A673 (cell line): ENCODE results near the gene CASTOR2. TPM values are rescaled to one million over a fixed set of nuclear protein-coding genes. Genes with fewer than 3 reads are reported as not detected.
A peak's percentile ranks its signal among the peaks of the same experiment; 100 is the strongest.

Experiments used
- BruUV-seq: library from RNA; stranded (reverse); fragments of 400-500 nt; replicated peaks from 2 replicates; lab custom pipeline; 2021; lab: Mats Ljungman, UMichigan
- CTCF ChIA-PET: fragments of 300-600 bp; sonication (Branson Sonifier 250); formaldehyde crosslinking; loops from one replicate; lab custom pipeline; 2022; ENCODE audit warnings: antibody characterized with exemption; lab: Charles Lee
- POLR2A ChIA-PET: fragments of 300-600 bp; sonication (Branson Sonifier 250); formaldehyde crosslinking; loops from one replicate; lab custom pipeline; 2022; ENCODE audit warnings: antibody characterized with exemption; ENCODE audit not compliant: low non-redundant PET; lab: Charles Lee
- DNase-seq: peaks from one replicate; pipeline ENCODE4 v3.0.0-alpha.2; 2015; ENCODE audit warnings: low spot score
- H3K27ac ChIP-seq: fragments of 200-600 bp; sonication (generic); 2 replicates; pipeline ENCODE4 v1.5.1; 2016; ENCODE audit warnings: mixed run types, low read depth, mild to moderate bottlenecking, mixed read lengths, antibody characterized with exemption, low read length; ENCODE audit not compliant: poor library complexity, severe bottlenecking
- H3K27me3 ChIP-seq: fragments of 200-600 bp; sonication (generic); replicated peaks from 2 replicates; pipeline ENCODE4 v1.6.1; 2017; ENCODE audit warnings: mixed run types, low read depth, mild to moderate bottlenecking, mixed read lengths, antibody characterized with exemption, low read length; ENCODE audit not compliant: insufficient read depth, poor library complexity
- H3K36me3 ChIP-seq: fragments of 200-600 bp; sonication (generic); 2 replicates; pipeline ENCODE4 v1.6.1; 2016; ENCODE audit warnings: mixed run types, mild to moderate bottlenecking, mixed read lengths, antibody characterized with exemption, low read length; ENCODE audit not compliant: insufficient read depth, poor library complexity, severe bottlenecking
- H3K4me1 ChIP-seq: fragments of 200-600 bp; sonication (generic); 2 replicates; pipeline ENCODE4 v1.6.1; 2017; ENCODE audit warnings: mixed run types, mild to moderate bottlenecking, mixed read lengths, antibody characterized with exemption, low read length; ENCODE audit not compliant: insufficient read depth, poor library complexity, severe bottlenecking
- H3K4me3 ChIP-seq: fragments of 200-600 bp; sonication (generic); 2 replicates; pipeline ENCODE4 v1.5.1; 2016; ENCODE audit warnings: low read depth, mixed run types, mild to moderate bottlenecking, mixed read lengths, low read length; ENCODE audit not compliant: poor library complexity, severe bottlenecking
- H3K9me3 ChIP-seq: fragments of 200-600 bp; sonication (generic); 2 replicates; pipeline ENCODE4 v1.6.1; 2016; ENCODE audit warnings: mixed run types, low read depth, mild to moderate bottlenecking, mixed read lengths, antibody characterized with exemption, low read length; ENCODE audit not compliant: poor library complexity, severe bottlenecking
- CTCF ChIP-seq: fragments of 300-800, 200-600 bp; sonication (generic); conservative IDR thresholded peaks from 2 replicates; pipeline ENCODE4 v1.5.1; 2017; ENCODE audit warnings: low read depth, mild to moderate bottlenecking, antibody characterized with exemption, low read length, moderate library complexity, mixed read lengths
- EZH2 ChIP-seq: fragments of 200-600 bp; sonication (generic); IDR thresholded peaks from 2 replicates; pipeline ENCODE4 v1.6.1; 2017; ENCODE audit warnings: borderline replicate concordance, low read depth, mild to moderate bottlenecking, mixed read lengths, antibody characterized with exemption, low read length; ENCODE audit not compliant: poor library complexity, severe bottlenecking
- intact Hi-C: fragments of 100-400 bp; cut with micrococcal nuclease; formaldehyde crosslinking; loops from one replicate; pipeline ENCODE4 v1.10.0; 2022; ENCODE audit not compliant: unreplicated experiment
- total RNA-seq: library from RNA; stranded (reverse); gene quantifications from 2 replicates; pipeline ENCODE4 v1.2.3, GENCODE V29; 2021

CASTOR2 gene
- total RNA-seq, 1 experiment from 2014 or later, result 20.5 TPM

GRCh38 chr7:75042831-75043703 lies 78.6 kb downstream of the CASTOR2 start:
- Histone ChIP-seq H3K27ac (no peak overlapping the region), H3K4me3 (no peak overlapping the region), H3K4me1 (no peaks in the 10 kb centered on the region), H3K27me3 (no peaks in the 10 kb centered on the region), H3K36me3 (no peaks in the 10 kb centered on the region), H3K9me3 (no peaks in the 10 kb centered on the region)
- intact Hi-C loops, result no loop called here
- CTCF ChIA-PET, result no interaction called here
- POLR2A ChIA-PET, result no interaction called here
- DNase-seq, result no peak
- TF ChIP-seq EZH2 (no peak), CTCF (no peak)
- no TSS peak for BruUV-seq

- ChIA-PET CTCF (interaction anchor here (0.6 kb wide), 1 partner anchor 113 kb away, joined by 4 read pairs; no protein-coding TSS in a partner anchor), POLR2A (no interaction called here)
- no peak for DNase-seq
- peaks cover 4% of the 10 kb centered on the region for H3K36me3 ChIP-seq
- TF ChIP-seq EZH2 (no peak), CTCF (no peak)
- intact Hi-C loops, result no loop called here
- no peak overlapping the region for H3K27ac ChIP-seq
- H3K27me3 ChIP-seq, result no peaks in the 10 kb centered on the region
- no TSS peak for BruUV-seq
- H3K9me3 ChIP-seq, result no peaks in the 10 kb centered on the region
- H3K4me1 ChIP-seq, result no peaks in the 10 kb centered on the region
- no peak overlapping the region for H3K4me3 ChIP-seq
Measured at GRCh38 chr7:75045881-75046280, 81.4 kb downstream of the CASTOR2 start.

GRCh38 chr7:75048435-75049379 lies 84.2 kb downstream of the CASTOR2 start:
- H3K9me3 ChIP-seq, result no peaks in the 10 kb centered on the region
- no peak for TF ChIP-seq CTCF
- no peak for TF ChIP-seq EZH2
- no peak overlapping the region for H3K27ac ChIP-seq
- ChIA-PET CTCF (no interaction called here), POLR2A (no interaction called here)
- H3K27me3 ChIP-seq, result no peaks in the 10 kb centered on the region
- DNase-seq, result no peak
- peaks cover 15% of the 10 kb centered on the region for H3K36me3 ChIP-seq
- no peaks in the 10 kb centered on the region for H3K4me1 ChIP-seq
- intact Hi-C loops, result no loop called here
- BruUV-seq, result TSS peak; percentile 19
- H3K4me3 ChIP-seq, result no peak overlapping the region
